ENCODE measurements around the gene PDE6D. TPM values are rescaled to one million over a fixed set of nuclear protein-coding genes. Genes with fewer than 3 reads are reported as not detected.

PDE6D gene
- total RNA-seq, 1 donor from 2014 or later, result 18.7 TPM

GRCh38 chr2:231785413-231785812, 4.3 kb upstream of the PDE6D start:
- ATAC-seq, result no peak
- Histone ChIP-seq H3K27me3 (no peaks in the 10 kb centered on the region), H3K4me3 (no peak overlapping the region), H3K27ac (peak overlapping the region; percentile 69), H3K9me3 (no peaks in the 10 kb centered on the region), H3K36me3 (peaks cover 19% of the 10 kb centered on the region), H3K4me1 (peaks cover 37% of the 10 kb centered on the region)
- intact Hi-C loops (cut with DNase I), result no loop called here
- TF ChIP-seq, protein P1, sequence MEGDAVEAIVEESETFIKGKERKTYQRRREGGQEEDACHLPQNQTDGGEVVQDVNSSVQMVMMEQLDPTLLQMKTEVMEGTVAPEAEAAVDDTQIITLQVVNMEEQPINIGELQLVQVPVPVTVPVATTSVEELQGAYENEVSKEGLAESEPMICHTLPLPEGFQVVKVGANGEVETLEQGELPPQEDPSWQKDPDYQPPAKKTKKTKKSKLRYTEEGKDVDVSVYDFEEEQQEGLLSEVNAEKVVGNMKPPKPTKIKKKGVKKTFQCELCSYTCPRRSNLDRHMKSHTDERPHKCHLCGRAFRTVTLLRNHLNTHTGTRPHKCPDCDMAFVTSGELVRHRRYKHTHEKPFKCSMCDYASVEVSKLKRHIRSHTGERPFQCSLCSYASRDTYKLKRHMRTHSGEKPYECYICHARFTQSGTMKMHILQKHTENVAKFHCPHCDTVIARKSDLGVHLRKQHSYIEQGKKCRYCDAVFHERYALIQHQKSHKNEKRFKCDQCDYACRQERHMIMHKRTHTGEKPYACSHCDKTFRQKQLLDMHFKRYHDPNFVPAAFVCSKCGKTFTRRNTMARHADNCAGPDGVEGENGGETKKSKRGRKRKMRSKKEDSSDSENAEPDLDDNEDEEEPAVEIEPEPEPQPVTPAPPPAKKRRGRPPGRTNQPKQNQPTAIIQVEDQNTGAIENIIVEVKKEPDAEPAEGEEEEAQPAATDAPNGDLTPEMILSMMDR (IDR thresholded peaks at IDR 0.05), result no peak
- DNase-seq, result no peak

DNA sequence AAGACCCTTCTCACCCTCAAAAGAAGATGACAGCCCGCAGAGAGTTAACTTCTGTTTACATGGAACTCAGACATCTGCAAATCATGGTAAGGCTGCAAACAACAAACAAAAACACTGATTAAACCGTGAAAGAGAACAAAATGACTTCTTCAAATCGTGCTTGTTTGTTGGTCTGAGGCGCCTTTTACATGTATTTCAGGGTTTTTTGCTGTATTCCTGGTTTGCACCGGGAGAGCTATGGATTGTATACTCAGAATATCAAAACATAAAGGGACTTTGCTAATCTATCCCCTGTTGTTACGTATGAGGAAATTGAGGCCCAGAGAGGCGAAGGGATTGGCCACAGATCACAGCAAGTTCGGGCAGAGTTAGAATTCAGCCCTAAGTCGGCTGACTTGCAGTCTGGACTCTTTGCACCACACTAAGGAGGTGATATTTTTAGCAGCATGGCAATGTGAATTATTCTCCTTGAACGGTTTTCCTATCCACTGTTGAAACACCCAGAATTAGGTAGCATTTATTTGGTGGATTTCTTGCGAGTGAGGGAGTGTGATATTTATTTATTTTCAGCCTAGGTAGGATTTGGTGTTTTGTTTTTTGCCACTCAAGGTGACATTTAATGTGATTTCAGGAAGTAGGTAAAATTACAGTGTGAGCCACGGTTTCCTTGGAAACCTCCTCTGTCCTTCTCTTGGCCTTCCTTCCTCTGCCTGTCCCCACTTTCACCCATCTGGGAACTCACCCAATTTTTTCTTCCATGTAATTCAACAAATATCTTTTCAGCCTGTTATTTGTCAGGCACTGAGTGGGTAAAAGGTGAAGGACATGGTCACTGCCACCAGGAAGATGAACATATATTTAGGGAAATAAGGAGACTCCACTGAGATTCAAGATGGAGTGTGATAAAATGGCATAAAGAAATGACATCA, 980 bp upstream of the PDE6D start:
- no peak for ATAC-seq
- no peak for DNase-seq
- peak overlapping the region; percentile 87 for H3K27ac ChIP-seq
- peaks cover 37% of the 10 kb centered on the region for H3K4me1 ChIP-seq
- no peaks in the 10 kb centered on the region for H3K36me3 ChIP-seq
- H3K27me3 ChIP-seq, result no peaks in the 10 kb centered on the region
- no peaks in the 10 kb centered on the region for H3K9me3 ChIP-seq
- intact Hi-C loops (cut with DNase I), result no loop called here
- H3K4me3 ChIP-seq, result peak overlapping the region; percentile 91
- TF ChIP-seq, protein P1 (IDR thresholded peaks at IDR 0.05), result no peak

- ATAC-seq, result no peak
- no peaks in the 10 kb centered on the region for H3K36me3 ChIP-seq
- H3K4me3 ChIP-seq, result peak overlapping the region; percentile 91
- peaks cover 29% of the 10 kb centered on the region for H3K4me1 ChIP-seq
- peak; percentile 64 for DNase-seq
- intact Hi-C loops (cut with DNase I), result no loop called here
- H3K27ac ChIP-seq, result peak overlapping the region; percentile 87
- H3K27me3 ChIP-seq, result no peaks in the 10 kb centered on the region
- H3K9me3 ChIP-seq, result no peaks in the 10 kb centered on the region
- TF ChIP-seq, protein P1 (IDR thresholded peaks at IDR 0.05), result no peak
Observed at GRCh38 chr2:231780123-231780908, 766 bp downstream of the PDE6D start.

DNA sequence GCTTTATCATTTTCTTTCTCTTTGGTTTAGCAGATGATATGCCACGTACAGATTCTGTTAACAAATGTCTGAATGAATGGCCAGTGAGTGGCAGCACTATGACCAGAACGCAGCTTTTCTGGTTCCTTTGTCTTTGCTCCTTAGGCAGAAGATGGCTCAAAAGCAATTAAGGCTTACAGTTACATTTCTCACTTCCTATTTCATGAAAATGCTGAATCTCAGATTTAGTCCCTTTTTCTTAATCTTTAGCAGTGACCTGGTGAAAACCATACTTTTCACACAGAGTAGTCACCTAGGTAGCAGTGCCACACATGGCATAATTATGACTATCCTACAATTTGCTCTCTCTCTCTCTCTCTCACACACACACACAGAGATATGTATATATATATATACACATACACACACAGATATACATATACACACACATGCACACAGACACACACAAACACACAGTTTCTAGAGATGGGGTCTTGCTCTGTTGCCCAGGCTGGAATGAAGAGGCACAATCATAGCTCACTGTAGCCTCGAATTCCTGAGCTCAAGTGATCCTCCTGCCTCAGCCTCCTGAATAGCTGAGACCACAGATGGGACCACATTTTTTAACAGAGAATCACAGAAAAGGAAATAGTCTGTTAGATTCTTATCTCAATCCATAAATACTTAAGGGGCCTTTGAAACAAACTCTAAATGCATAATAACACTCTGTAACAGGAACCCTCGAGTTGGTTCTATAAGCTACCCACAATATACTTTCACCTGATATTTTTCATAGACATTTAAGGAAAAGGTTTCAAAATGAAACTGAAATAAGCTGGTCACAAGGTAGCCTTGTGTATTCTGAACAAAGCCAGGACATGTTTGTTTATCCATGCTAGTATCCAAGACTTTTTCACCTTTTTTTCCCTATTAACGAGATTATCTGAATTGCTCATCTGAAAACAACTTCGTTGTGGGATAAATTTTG, 11.6 kb downstream of the PDE6D start:
- TF ChIP-seq, protein P1 (IDR thresholded peaks at IDR 0.05), result no peak
- DNase-seq, result no peak
- Histone ChIP-seq H3K27ac (no peak overlapping the region), H3K4me3 (no peak overlapping the region), H3K4me1 (no peaks in the 10 kb centered on the region), H3K9me3 (no peaks in the 10 kb centered on the region), H3K36me3 (no peaks in the 10 kb centered on the region), H3K27me3 (no peaks in the 10 kb centered on the region)
- ATAC-seq, result no peak
- intact Hi-C loops (cut with DNase I), result no loop called here

- intact Hi-C loops (cut with DNase I), result no loop called here
- H3K4me1 ChIP-seq, result no peaks in the 10 kb centered on the region
- no peaks in the 10 kb centered on the region for H3K36me3 ChIP-seq
- H3K27me3 ChIP-seq, result no peaks in the 10 kb centered on the region
- DNase-seq (no peak), ATAC-seq (no peak)
- no peaks in the 10 kb centered on the region for H3K9me3 ChIP-seq
- TF ChIP-seq, protein P1 (IDR thresholded peaks at IDR 0.05), result no peak
- H3K27ac ChIP-seq, result no peak overlapping the region
- H3K4me3 ChIP-seq, result no peak overlapping the region
Observed at GRCh38 chr2:231765496-231765929, 15.6 kb downstream of the PDE6D start.
